ENCODE results near the gene LPAR1.

DNA sequence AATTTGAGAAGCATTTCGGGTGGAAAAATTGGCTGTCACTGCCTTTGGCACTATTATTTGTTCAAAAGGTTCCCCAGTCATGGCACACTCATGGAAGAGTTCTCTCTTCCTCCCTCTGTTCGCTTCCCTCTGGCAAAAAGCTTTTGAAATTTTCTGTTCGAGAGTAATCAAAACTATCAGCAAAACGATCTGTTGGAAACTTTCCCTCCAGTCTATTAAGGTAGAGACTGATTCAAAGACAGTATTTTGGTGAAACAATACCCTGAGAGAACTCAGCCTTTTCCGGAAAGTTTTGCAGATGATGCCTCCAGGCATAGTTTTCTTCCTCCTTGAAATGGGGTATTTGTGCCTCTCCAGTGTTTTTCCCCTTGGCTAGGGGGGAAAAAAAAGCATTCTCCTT is 3.6 kb upstream of the LPAR1 start:
- TF ChIP-seq, protein P1, sequence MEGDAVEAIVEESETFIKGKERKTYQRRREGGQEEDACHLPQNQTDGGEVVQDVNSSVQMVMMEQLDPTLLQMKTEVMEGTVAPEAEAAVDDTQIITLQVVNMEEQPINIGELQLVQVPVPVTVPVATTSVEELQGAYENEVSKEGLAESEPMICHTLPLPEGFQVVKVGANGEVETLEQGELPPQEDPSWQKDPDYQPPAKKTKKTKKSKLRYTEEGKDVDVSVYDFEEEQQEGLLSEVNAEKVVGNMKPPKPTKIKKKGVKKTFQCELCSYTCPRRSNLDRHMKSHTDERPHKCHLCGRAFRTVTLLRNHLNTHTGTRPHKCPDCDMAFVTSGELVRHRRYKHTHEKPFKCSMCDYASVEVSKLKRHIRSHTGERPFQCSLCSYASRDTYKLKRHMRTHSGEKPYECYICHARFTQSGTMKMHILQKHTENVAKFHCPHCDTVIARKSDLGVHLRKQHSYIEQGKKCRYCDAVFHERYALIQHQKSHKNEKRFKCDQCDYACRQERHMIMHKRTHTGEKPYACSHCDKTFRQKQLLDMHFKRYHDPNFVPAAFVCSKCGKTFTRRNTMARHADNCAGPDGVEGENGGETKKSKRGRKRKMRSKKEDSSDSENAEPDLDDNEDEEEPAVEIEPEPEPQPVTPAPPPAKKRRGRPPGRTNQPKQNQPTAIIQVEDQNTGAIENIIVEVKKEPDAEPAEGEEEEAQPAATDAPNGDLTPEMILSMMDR (IDR thresholded peaks at IDR 0.05) = no peak
- TF ChIP-seq EZH2phosphoT487 (IDR thresholded peaks at IDR 0.05) = no peak
